B cell (primary cell): ENCODE results near the gene RBKS. TPM values are rescaled to one million over a fixed set of nuclear protein-coding genes. Genes with fewer than 3 reads are reported as not detected.
"Not testable (repeated sequence)": the region's sequence is repeated elsewhere in the genome, so short reads cannot be mapped to it uniquely, and the experiment has no call there.

Experiments
- ATAC-seq: fragments of 200-7000 bp; cut with Tn5 transposase; one replicate; pipeline ENCODE4 v1.10.0; 2021; ENCODE audit warnings: low read depth, mild to moderate bottlenecking, moderate number of reproducible peaks, moderate library complexity
- CTCF ChIA-PET: fragments of 350-600 bp; sonication (Branson Sonifier 250); formaldehyde crosslinking; loops from one replicate; lab custom pipeline; 2021; ENCODE audit warnings: antibody characterized with exemption, inconsistent platforms; lab: Charles Lee
- POLR2A ChIA-PET: fragments of 350-600 bp; sonication (Branson Sonifier 250); formaldehyde crosslinking; loops from one replicate; lab custom pipeline; 2021; ENCODE audit warnings: antibody characterized with exemption; lab: Charles Lee
- DNase-seq: peaks from one replicate; pipeline ENCODE4 v3.0.0; 2013
- H2AFZ ChIP-seq: 2 replicates; pipeline ENCODE4 v1.6.1; 2012; ENCODE audit warnings: mild to moderate bottlenecking, low read depth, low read length; ENCODE audit not compliant: insufficient read depth, poor library complexity, severe bottlenecking
- H3K27ac ChIP-seq, 2 donors: 1 replicate in 1 of 2; 2 replicates in 1 of 2; pipeline ENCODE4 v1.5.1; 2012 to 2013; ENCODE audit warnings: low read length in 2 of 2, mild to moderate bottlenecking in 2 of 2, moderate library complexity in 1 of 2
- H3K27me3 ChIP-seq, 4 experiments: fragments of 200-600 bp in 1 of 4; sonication (generic) in 1 of 4; replicated peaks in 1 of 4; 1 replicate in 2 of 4; 2 replicates in 2 of 4; pipeline versions ENCODE4 v1.6.1 to v1.7.0; 2013 to 2016; ENCODE audit warnings: low read length in 3 of 4, mild to moderate bottlenecking in 2 of 4, mixed read lengths in 1 of 4, moderate library complexity in 1 of 4; ENCODE audit not compliant: insufficient read depth in 4 of 4, control insufficient read depth in 3 of 4; ENCODE audit errors: control extremely low read depth in 1 of 4
- H3K36me3 ChIP-seq, 2 experiments: replicated peaks in 1 of 2; 1 replicate in 1 of 2; 2 replicates in 1 of 2; pipeline versions ENCODE4 v1.6.1 to v1.7.1; 2013; ENCODE audit warnings: low read length in 1 of 2; ENCODE audit not compliant: insufficient read depth in 2 of 2, control insufficient read depth in 1 of 2; ENCODE audit errors: control extremely low read depth in 1 of 2, extremely low read depth in 1 of 2
- H3K4me1 ChIP-seq, 2 donors: fragments of 200-600 bp in 1 of 2; sonication (generic) in 1 of 2; 1 replicate in 1 of 2; 2 replicates in 1 of 2; pipeline versions ENCODE4 v1.5.1 to v1.6.1; 2013 to 2017; ENCODE audit warnings: low read length in 2 of 2; ENCODE audit not compliant: control insufficient read depth in 2 of 2, insufficient read depth in 2 of 2
- H3K4me2 ChIP-seq: replicated peaks from 2 replicates; pipeline ENCODE3; 2012; ENCODE audit warnings: mild to moderate bottlenecking, low read depth, low read length; ENCODE audit not compliant: poor library complexity, severe bottlenecking
- H3K4me3 ChIP-seq, 5 experiments: fragments of 200-600 bp in 1 of 5; sonication (generic) in 1 of 5; 1 replicate in 3 of 5; 2 replicates in 2 of 5; pipeline versions ENCODE4 v1.5.1 to v1.7.0; 2011 to 2016; ENCODE audit warnings: low read length in 4 of 5, mild to moderate bottlenecking in 4 of 5, low read depth in 2 of 5, control low read depth in 1 of 5, moderate library complexity in 1 of 5; ENCODE audit not compliant: insufficient read depth in 1 of 5; ENCODE audit errors: control extremely low read depth in 1 of 5, extremely low read depth in 1 of 5
- H3K79me2 ChIP-seq: fragments of 200-600 bp; sonication (generic); one replicate; pipeline ENCODE4 v1.6.0; 2016; ENCODE audit warnings: low read length; ENCODE audit not compliant: control insufficient read depth, insufficient read depth
- H3K9ac ChIP-seq: fragments of 200-600 bp; sonication (generic); 2 replicates; pipeline ENCODE4 v1.6.1; 2017; ENCODE audit warnings: mild to moderate bottlenecking, low read length, moderate library complexity
- H3K9me3 ChIP-seq, 3 donors: one replicate each; pipeline versions ENCODE4 v1.6.1 to v1.7.1; 2013; ENCODE audit warnings: low read length in 2 of 3; ENCODE audit not compliant: control insufficient read depth in 2 of 3, insufficient read depth in 1 of 3; ENCODE audit errors: control extremely low read depth in 1 of 3
- H4K20me1 ChIP-seq: 2 replicates; pipeline ENCODE4 v1.6.0; 2012; ENCODE audit warnings: mild to moderate bottlenecking, low read length; ENCODE audit not compliant: insufficient read depth, control insufficient read depth, poor library complexity, severe bottlenecking
- H3K27ac Mint-ChIP-seq: one replicate; pipeline ENCODE4 v1.8.0; 2021; ENCODE audit warnings: mixed read lengths
- H3K27me3 Mint-ChIP-seq: one replicate; pipeline ENCODE4 v1.8.0; 2021; ENCODE audit warnings: mixed read lengths
- H3K4me1 Mint-ChIP-seq: one replicate; pipeline ENCODE4 v1.8.0; 2021; ENCODE audit warnings: mixed read lengths
- H3K4me3 Mint-ChIP-seq: one replicate; pipeline ENCODE4 v1.8.0; 2021; ENCODE audit warnings: mixed read lengths
- H3K9me3 Mint-ChIP-seq: one replicate; pipeline ENCODE4 v1.8.0; 2022; ENCODE audit warnings: mixed read lengths; ENCODE audit not compliant: insufficient read depth
- CTCF ChIP-seq: fragments of 200-600 bp; IDR thresholded peaks from one replicate; pipeline ENCODE4 v1.8.0; 2022; ENCODE audit warnings: antibody characterized with exemption, mild to moderate bottlenecking
- WGBS: methylation state at CpG from one replicate; pipeline ENCODE4 v1.1.5; 2013; ENCODE audit warnings: missing lambda C conversion rate; ENCODE audit not compliant: insufficient coverage; 5-methylcytosine and 5-hydroxymethylcytosine counted together
- intact Hi-C: fragments of 100-400 bp; cut with micrococcal nuclease; formaldehyde crosslinking; loops from one replicate; pipeline ENCODE4 v1.10.0; 2022
- polyA plus RNA-seq: library from polyadenylated mRNA; depleted of rRNA; stranded (reverse); fragments of >200 nt; gene quantifications from 2 replicates; pipeline ENCODE4 v1.2.3, GENCODE V29; 2012
- total RNA-seq, 2 donors: library from RNA; stranded (reverse); fragments of 120-200 nt in 1 of 2; gene quantifications; 1 replicate in 1 of 2; 2 replicates in 1 of 2; pipeline versions ENCODE4 v1.2.3 to v1.2.4, GENCODE V29; 2013 to 2022

Gene RBKS
- total and polyA plus RNA-seq, 2 donors (not counting 1 experiment from before 2014, with no cell fraction given) = 6.4 to 9.2 TPM

GRCh38 chr2:27866237-27866636 is 23.9 kb downstream of the RBKS start:
- CTCF ChIA-PET = no interaction called here
- Histone ChIP-seq H4K20me1 (no peaks in the 10 kb centered on the region), H3K79me2 (no peaks in the 10 kb centered on the region), H3K4me3 (no peak overlapping the region), H2AFZ (no peak overlapping the region), H3K9ac (no peak overlapping the region), H3K36me3 (no peaks in the 10 kb centered on the region), H3K27me3 (no peaks in the 10 kb centered on the region), H3K4me1 (no peaks in the 10 kb centered on the region), H3K27ac (no peak overlapping the region), H3K4me2 (no peak overlapping the region), H3K9me3 (no peaks in the 10 kb centered on the region)
- no peak for ATAC-seq
- no peak overlapping the region for H3K4me3 Mint-ChIP-seq
- POLR2A ChIA-PET = interaction anchor here (0.6 to 0.7 kb wide), 2 partner anchors 18 to 24 kb away, joined by 3 read pairs; partner anchors contain the start of gene RBKS
- no peaks in the 10 kb centered on the region for H3K9me3 Mint-ChIP-seq
- intact Hi-C loops = no loop called here
- no peak overlapping the region for H3K27ac Mint-ChIP-seq
- no peaks in the 10 kb centered on the region for H3K4me1 Mint-ChIP-seq
- no peak for DNase-seq
- TF ChIP-seq CTCF = no peak
- H3K27me3 Mint-ChIP-seq = peaks cover 13% of the 10 kb centered on the region
- WGBS = no CpG with 5 or more reads among the region's 1 CpG

- H3K9ac ChIP-seq, H3K36me3 ChIP-seq, H3K4me1 Mint-ChIP-seq, H3K4me3 ChIP-seq, H3K27me3 ChIP-seq, H2AFZ ChIP-seq, H3K9me3 Mint-ChIP-seq, DNase-seq, H3K4me3 Mint-ChIP-seq, H3K9me3 ChIP-seq, H4K20me1 ChIP-seq, POLR2A ChIA-PET, H3K4me2 ChIP-seq, H3K27ac ChIP-seq, intact Hi-C loops, ATAC-seq, H3K27ac Mint-ChIP-seq, H3K4me1 ChIP-seq, H3K79me2 ChIP-seq: not testable (repeated sequence)
- 93% methylated on average over 3 of the region's 5 CpGs for WGBS
- peaks cover 14% of the 10 kb centered on the region for H3K27me3 Mint-ChIP-seq
- CTCF ChIA-PET = interaction anchor here (0.7 kb wide), 1 partner anchor 589 kb away, joined by 3 read pairs; no protein-coding TSS in a partner anchor
Measured at GRCh38 chr2:27863955-27864354, 26.2 kb downstream of the RBKS start.
